ENCODE data around the gene PEX5L. TPM values are rescaled to one million over a fixed set of nuclear protein-coding genes. Genes with fewer than 3 reads are reported as not detected.

Gene PEX5L
- total RNA-seq, 1 donor from 2014 or later = under 0.01 TPM

DNA sequence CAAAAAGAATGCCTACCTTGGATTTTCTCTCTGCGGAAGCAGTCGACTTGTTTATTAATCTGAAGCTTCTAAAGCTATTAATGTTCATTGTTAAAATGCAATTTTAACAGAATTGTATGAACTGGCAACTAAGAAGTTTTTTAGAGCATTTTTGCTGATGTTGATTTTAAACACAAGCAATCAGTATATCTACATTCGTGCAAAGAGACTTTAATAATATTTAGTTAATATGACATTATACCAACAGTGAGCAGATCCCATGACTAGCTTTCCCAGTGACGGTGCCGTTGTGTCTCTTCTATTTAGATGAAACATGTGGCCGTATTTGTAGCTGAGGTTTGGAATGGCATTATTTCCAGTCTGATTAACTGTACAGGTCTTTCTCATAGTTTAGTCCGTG, 88.0 kb downstream of the PEX5L start:
- TF ChIP-seq, protein P1, sequence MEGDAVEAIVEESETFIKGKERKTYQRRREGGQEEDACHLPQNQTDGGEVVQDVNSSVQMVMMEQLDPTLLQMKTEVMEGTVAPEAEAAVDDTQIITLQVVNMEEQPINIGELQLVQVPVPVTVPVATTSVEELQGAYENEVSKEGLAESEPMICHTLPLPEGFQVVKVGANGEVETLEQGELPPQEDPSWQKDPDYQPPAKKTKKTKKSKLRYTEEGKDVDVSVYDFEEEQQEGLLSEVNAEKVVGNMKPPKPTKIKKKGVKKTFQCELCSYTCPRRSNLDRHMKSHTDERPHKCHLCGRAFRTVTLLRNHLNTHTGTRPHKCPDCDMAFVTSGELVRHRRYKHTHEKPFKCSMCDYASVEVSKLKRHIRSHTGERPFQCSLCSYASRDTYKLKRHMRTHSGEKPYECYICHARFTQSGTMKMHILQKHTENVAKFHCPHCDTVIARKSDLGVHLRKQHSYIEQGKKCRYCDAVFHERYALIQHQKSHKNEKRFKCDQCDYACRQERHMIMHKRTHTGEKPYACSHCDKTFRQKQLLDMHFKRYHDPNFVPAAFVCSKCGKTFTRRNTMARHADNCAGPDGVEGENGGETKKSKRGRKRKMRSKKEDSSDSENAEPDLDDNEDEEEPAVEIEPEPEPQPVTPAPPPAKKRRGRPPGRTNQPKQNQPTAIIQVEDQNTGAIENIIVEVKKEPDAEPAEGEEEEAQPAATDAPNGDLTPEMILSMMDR (IDR thresholded peaks at IDR 0.05; ENCODE audit: insufficient read depth, low read length, severe bottlenecking) = no peak
- Histone ChIP-seq H3K36me3 (ENCODE audit: control insufficient read depth, insufficient read depth, low read length) (no peaks in the 10 kb centered on the region), H3K4me3 (ENCODE audit: low read depth, low read length) (no peak overlapping the region), H3K27me3 (ENCODE audit: control insufficient read depth, insufficient read depth, low read length) (no peaks in the 10 kb centered on the region)
- no peak for DNase-seq (ENCODE audit: low read depth)
- no peak for FAIRE-seq

DNA sequence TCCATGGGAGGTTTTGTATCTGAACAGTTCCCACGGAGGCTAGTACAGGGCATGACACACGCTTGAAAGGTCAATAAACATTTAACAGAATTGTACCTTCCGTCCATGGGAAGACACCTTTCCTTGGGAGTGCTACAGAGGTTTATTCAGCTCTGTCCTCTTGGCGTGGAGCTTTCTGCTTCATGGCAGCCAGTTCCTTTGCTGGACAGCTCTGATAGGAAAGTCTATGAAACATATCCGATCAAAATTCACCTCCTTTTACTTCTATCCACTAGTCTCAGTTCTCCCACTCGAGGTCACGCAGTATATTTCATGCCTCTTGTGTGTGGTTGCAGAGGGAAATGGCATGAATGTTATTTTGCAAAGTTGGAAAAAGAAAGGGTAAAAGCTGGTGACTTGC, 91.2 kb downstream of the PEX5L start:
- FAIRE-seq = no peak
- TF ChIP-seq, protein P1 (IDR thresholded peaks at IDR 0.05; ENCODE audit: insufficient read depth, low read length, severe bottlenecking) = no peak
- H3K36me3 ChIP-seq (ENCODE audit: control insufficient read depth, insufficient read depth, low read length) = no peaks in the 10 kb centered on the region

DNA sequence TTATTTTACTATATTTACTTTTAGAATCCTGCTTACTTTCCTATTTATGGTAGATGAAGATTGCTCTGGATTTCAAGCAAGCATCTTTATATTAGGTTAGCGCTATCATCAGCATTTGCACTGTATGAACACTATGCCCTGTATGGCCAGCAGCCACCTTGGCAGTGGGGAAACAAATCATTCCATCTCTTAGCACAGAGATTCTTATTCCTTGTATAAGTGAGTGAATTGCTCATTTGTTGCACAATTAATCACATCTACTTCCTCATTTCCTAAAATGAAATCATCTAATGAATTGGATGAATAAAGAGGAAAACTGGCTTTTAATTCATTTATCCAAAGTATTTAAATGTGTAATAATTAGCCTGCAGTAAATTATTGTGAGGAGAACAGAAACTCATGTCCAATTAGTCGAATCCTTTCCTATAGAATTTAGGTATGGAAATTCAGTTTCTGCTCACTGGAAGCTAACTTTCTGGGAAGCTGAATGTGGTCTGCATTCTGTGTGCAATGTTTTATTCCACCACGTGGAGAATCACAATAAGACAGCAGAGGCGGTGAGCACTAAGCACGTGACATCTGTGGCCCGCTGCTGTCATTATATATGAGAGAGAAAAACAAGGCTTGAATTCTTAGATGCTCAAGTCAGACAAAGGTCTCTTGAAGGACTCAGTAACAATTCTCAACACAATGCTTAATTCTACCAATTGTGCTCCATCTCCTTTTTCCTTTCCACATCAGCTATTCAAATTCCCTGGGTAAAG, 93.4 kb downstream of the PEX5L start:
- DNase-seq (ENCODE audit: low read depth) = peak; percentile 39
- FAIRE-seq = no peak
- Histone ChIP-seq H3K4me3 (ENCODE audit: low read depth, low read length) (no peak overlapping the region), H3K27me3 (ENCODE audit: control insufficient read depth, insufficient read depth, low read length) (peaks cover 4% of the 10 kb centered on the region), H3K36me3 (ENCODE audit: control insufficient read depth, insufficient read depth, low read length) (no peaks in the 10 kb centered on the region)
- TF ChIP-seq, protein P1 (IDR thresholded peaks at IDR 0.05; ENCODE audit: insufficient read depth, low read length, severe bottlenecking) = no peak

More for the DNA sequence above, 91.2 kb downstream of the PEX5L start:
- DNase-seq (ENCODE audit: low read depth) = no peak
- Histone ChIP-seq H3K4me3 (ENCODE audit: low read depth, low read length) (no peak overlapping the region), H3K27me3 (ENCODE audit: control insufficient read depth, insufficient read depth, low read length) (peaks cover 4% of the 10 kb centered on the region)

DNA sequence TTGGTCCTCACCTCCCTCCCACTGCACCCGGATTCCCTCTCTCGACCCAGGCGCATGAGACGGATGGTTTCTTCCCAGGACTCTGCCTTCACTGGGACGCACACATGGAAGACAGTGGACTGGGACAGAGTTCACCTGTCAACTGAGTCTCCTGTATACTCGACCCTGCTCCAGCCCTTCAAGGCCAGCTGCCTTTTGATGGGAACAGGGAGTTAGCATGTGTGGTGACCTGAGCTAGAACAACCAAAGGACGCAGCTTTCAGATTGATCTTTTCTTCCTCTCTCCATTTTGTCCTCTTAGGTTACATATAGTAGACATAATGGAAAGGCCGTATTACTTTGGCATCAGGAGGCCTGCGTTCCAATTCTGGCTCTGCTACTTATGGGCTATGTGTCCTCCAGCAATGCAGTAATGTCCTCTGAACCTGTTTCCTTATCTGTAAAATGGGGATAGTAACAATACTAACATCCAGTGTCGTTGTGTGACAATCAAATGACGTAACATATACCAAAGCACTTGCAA, 94.1 kb downstream of the PEX5L start:
- peaks cover 4% of the 10 kb centered on the region for H3K27me3 ChIP-seq (ENCODE audit: control insufficient read depth, insufficient read depth, low read length)
- FAIRE-seq (no peak), DNase-seq (ENCODE audit: low read depth) (no peak)
- TF ChIP-seq, protein P1 (IDR thresholded peaks at IDR 0.05; ENCODE audit: insufficient read depth, low read length, severe bottlenecking) = no peak
- no peaks in the 10 kb centered on the region for H3K36me3 ChIP-seq (ENCODE audit: control insufficient read depth, insufficient read depth, low read length)
- no peak overlapping the region for H3K4me3 ChIP-seq (ENCODE audit: low read depth, low read length)

DNA sequence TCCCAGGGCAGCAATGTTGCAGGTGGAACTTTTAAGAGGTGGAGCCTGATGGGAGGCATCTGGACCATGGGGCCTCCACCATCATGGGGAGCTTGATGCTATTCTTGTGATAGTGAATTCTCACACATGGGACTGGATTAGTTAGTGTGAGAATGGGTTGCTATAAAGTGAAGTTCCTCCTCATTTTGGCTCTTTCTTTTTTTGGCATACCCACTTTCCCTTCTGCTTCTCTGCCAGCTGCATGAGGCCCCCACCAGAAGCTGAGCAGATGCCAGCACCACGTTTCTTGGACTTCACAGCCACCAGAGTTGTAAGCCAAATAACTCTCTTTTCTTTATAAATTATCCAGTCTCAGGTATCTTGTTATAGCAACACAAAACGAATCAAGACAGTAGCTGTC, 101.0 kb downstream of the PEX5L start:
- no peak overlapping the region for H3K4me3 ChIP-seq (ENCODE audit: low read depth, low read length)
- no peak for FAIRE-seq
- TF ChIP-seq, protein P1 (IDR thresholded peaks at IDR 0.05; ENCODE audit: insufficient read depth, low read length, severe bottlenecking) = no peak
- DNase-seq (ENCODE audit: low read depth) = no peak
- H3K36me3 ChIP-seq (ENCODE audit: control insufficient read depth, insufficient read depth, low read length) = no peaks in the 10 kb centered on the region
- no peaks in the 10 kb centered on the region for H3K27me3 ChIP-seq (ENCODE audit: control insufficient read depth, insufficient read depth, low read length)

Data from bronchial epithelial cell (primary cell).